SK-N-MC (cell line): ENCODE measurements around the gene LCE2D.

Experiments used
- EZH2 ChIP-seq: fragments of 200-600 bp; sonication (generic); IDR thresholded peaks from one replicate; pipeline ENCODE4 v1.6.1; 2017; ENCODE audit warnings: antibody characterized with exemption
- FOXP2 ChIP-seq: optimal IDR thresholded peaks from 2 replicates; pipeline ENCODE3; 2011; ENCODE audit warnings: mild to moderate bottlenecking, moderate library complexity; ENCODE audit not compliant: insufficient read depth; ENCODE audit errors: extremely low read length, control extremely low read depth
- POLR2AphosphoS5 ChIP-seq: IDR thresholded peaks from 2 replicates; pipeline ENCODE4 v1.6.1; 2012; ENCODE audit warnings: mild to moderate bottlenecking, low read depth, low read length, borderline replicate concordance

- TF ChIP-seq EZH2 = no peak
- no peak for TF ChIP-seq POLR2AphosphoS5
- no peak for TF ChIP-seq FOXP2
Measured at GRCh38 chr1:152622803-152623202, 40.4 kb upstream of the LCE2D start, which contains the start of gene LCE3A.
